ENCODE data around the gene SPOCK3.

SPOCK3 gene

GRCh38 chr4:166903408-166903807 lies 330.9 kb downstream of the SPOCK3 start:
- no peak overlapping the region for H3K4me3 ChIP-seq (replicated peaks; ENCODE audit: low read depth, low read length)
- no peak for DNase-seq (ENCODE audit: extremely low read depth, low read depth)
- no peak for TF ChIP-seq CTCF (IDR thresholded peaks at IDR 0.05; ENCODE audit: low read depth, low read length, missing control alignments)

GRCh38 chr4:166902941-166903340 lies 331.4 kb downstream of the SPOCK3 start:
- TF ChIP-seq CTCF (IDR thresholded peaks at IDR 0.05; ENCODE audit: low read depth, low read length, missing control alignments): no peak
- no peak overlapping the region for H3K4me3 ChIP-seq (replicated peaks; ENCODE audit: low read depth, low read length)
- no peak for DNase-seq (ENCODE audit: extremely low read depth, low read depth)

- H3K4me3 ChIP-seq (replicated peaks; ENCODE audit: low read depth, low read length): no peak overlapping the region
- DNase-seq (ENCODE audit: extremely low read depth, low read depth): no peak
- TF ChIP-seq CTCF (IDR thresholded peaks at IDR 0.05; ENCODE audit: low read depth, low read length, missing control alignments): no peak
Observed at GRCh38 chr4:166896254-166896653, 338.0 kb downstream of the SPOCK3 start.

- DNase-seq (ENCODE audit: extremely low read depth, low read depth): no peak
- no peak for TF ChIP-seq CTCF (IDR thresholded peaks at IDR 0.05; ENCODE audit: low read depth, low read length, missing control alignments)
- no peak overlapping the region for H3K4me3 ChIP-seq (replicated peaks; ENCODE audit: low read depth, low read length)
Observed at GRCh38 chr4:166895771-166896170, 338.5 kb downstream of the SPOCK3 start.

GRCh38 chr4:166887457-166887856 lies 346.8 kb downstream of the SPOCK3 start:
- H3K4me3 ChIP-seq (replicated peaks; ENCODE audit: low read depth, low read length): no peak overlapping the region
- TF ChIP-seq CTCF (IDR thresholded peaks at IDR 0.05; ENCODE audit: low read depth, low read length, missing control alignments): no peak
- no peak for DNase-seq (ENCODE audit: extremely low read depth, low read depth)

- no peak for DNase-seq (ENCODE audit: extremely low read depth, low read depth)
- no peak for TF ChIP-seq CTCF (IDR thresholded peaks at IDR 0.05; ENCODE audit: low read depth, low read length, missing control alignments)
- H3K4me3 ChIP-seq (replicated peaks; ENCODE audit: low read depth, low read length): no peak overlapping the region
Observed at GRCh38 chr4:166886718-166887117, 347.6 kb downstream of the SPOCK3 start.

- no peak overlapping the region for H3K4me3 ChIP-seq (replicated peaks; ENCODE audit: low read depth, low read length)
- DNase-seq (ENCODE audit: extremely low read depth, low read depth): no peak
- no peak for TF ChIP-seq CTCF (IDR thresholded peaks at IDR 0.05; ENCODE audit: low read depth, low read length, missing control alignments)
Observed at GRCh38 chr4:166882221-166882620, 352.1 kb downstream of the SPOCK3 start.
